ENCODE measurements around the gene ULK3.

The ULK3 gene

GRCh38 chr15:74821091-74821789 is 21.7 kb downstream of the ULK3 start:
- no peak for DNase-seq

- DNase-seq: no peak
These were observed 22.9 kb downstream of the ULK3 start for GRCh38 chr15:74820056-74820455.

GRCh38 chr15:74817370-74817737 is 25.6 kb downstream of the ULK3 start:
- peak in 1 of 2 experiments; percentile 68 for DNase-seq

GRCh38 chr15:74816624-74817369 is 26.2 kb downstream of the ULK3 start:
- peak; percentile 41 to 68 for DNase-seq

DNA sequence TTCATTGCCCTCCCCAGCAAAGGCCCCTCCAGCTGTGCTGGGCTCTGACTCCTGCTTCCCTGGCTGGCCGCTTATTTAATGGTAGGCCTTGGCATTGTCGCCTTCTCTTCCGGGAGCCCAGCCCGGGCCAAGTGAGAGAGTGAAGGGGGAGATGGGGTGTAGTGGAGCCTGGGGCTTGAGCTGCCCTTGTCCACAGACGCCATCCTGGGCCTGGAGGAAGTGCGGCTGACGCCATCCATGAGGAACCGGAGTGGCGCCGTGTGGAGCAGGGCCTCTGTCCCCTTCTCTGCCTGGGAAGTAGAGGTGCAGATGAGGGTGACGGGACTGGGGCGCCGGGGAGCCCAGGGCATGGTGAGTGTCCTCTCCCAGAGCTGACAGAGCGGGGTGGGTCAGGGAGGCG is 27.0 kb downstream of the ULK3 start:
- DNase-seq: no peak

GRCh38 chr15:74815121-74815934 is 27.6 kb downstream of the ULK3 start:
- no peak for DNase-seq

- no peak for DNase-seq
These were observed 30.4 kb downstream of the ULK3 start, which contains the start of gene LMAN1L for GRCh38 chr15:74812533-74812932. Gene LMAN1L (plus strand): TSS chr15:74812835. CDS start chr15:74812855, 20 bp downstream.

DNA sequence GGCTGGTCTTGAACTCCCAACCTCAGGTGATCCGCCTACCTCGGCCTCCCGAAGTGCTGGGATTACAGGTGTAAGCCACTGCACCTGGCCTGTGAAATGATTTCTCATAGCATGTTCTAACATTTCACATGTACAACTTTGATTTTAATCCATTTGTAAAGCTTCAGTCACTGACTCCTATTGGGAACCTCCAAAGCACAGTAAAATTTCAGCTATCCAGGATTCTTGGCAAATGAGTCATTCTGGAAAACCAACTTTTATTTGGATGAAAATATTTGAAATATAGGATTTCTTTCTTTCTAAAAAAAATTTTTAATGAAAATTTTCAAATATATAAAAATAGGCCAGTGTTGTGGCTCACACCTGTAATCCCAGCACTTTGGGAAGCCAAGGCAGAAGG is 33.0 kb downstream of the ULK3 start:
- DNase-seq: no peak

DNA sequence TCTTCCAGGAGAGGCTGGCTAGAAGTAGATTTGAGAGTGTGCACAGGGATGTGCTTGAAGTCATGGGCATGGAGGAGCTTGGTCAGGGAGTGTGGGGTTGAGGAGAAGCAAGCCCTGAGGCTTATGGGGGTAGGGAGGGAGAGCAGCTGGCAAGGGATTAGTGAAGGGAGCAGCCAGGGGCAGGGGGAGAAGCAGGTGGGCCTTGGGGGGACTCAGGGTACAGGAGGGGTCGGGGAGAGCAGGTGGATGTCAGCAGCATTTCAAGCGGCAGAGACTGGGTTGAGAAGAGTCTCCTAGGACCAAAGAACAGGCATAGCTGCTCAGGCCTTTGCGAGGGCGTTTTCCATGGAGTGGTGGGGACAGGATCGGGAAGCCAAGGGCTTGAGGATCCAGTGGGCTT is 33.7 kb downstream of the ULK3 start:
- DNase-seq: no peak

GRCh38 chr15:74808840-74809229 is 34.1 kb downstream of the ULK3 start:
- DNase-seq: no peak

DNA sequence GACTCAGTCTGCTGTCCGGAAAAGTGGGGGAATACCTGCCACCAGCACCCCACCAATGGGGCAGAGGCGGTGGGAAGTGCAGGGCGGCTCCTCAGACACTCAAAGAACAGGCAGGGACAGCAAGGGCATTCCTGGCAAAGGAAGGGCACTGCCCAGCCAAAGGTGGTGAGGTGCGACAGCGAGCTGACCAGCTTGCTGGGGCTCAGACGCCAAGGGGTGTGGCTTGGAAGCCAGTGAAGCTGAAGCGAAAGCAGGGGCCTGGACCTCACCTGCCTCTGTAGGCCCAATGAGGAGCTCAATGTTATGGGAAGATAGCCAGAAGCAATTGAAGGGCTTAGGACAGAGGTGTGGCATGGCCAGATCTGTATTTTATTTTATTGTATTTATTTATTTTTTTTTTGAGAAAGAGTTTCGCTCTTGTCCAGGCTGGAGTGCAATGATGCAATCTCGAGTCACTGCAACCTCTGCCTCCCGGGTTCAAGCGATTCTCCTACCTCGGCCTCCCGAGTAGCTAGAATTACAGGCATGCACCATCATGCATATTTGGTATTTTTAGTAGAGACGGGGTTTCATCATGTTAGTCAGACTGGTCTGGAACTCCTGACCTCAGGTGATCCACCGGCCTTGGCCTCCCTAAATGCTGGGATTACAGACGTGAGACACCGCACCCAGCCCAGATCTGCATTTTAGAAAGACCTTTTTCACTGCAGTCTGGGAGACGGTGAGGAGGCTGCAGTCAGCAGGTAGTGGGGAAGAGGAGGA is 34.7 kb downstream of the ULK3 start:
- no peak for DNase-seq

GRCh38 chr15:74807282-74807681 is 35.7 kb downstream of the ULK3 start:
- no peak for DNase-seq

DNA sequence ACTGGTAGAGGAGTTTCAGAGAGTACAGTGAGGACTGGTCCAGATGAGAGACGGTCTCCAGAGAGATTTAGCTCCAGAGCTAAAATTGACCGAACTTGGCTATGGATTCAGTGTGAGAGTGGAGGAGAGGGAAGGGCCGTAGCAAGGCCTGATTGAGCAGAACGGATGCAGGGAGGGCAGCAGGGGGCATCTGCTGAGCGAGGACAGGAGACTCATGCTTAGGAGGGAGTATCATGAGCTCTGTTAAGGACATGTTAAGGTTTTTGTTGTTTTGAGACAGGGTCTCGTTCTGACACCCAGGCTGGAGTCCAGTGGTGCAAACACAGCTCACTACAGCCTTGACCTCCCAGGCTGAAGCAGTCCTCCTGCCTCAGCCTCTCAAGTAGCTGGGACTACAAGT is 38.0 kb downstream of the ULK3 start:
- DNase-seq: no peak

DNA sequence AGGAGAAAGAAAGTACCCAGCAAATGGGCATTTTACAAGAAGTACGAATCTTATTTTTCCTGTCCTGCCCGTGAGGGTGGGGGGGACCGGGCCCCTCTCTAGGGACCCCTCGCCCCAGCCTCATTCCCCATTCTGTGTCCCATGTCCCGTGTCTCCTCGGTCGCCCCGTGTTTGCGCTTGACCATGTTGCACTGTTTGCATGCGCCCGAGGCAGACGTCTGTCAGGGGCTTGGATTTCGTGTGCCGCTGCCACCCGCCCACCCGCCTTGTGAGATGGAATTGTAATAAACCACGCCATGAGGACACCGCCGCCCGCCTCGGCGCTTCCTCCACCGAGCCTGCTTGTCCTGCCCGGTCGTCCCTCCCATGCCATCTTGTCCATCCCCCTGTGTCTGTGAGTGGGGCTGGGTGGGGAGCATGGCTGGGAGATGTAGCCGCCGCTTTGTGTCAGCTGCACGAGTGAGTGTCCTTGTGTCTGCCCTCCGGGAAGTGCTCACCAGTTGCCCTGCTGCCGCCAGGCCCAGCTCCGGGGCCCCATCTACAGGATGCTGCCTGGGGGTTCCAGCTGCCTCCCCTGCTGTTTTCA is 40.0 kb downstream of the ULK3 start:
- DNase-seq: no peak

DNA sequence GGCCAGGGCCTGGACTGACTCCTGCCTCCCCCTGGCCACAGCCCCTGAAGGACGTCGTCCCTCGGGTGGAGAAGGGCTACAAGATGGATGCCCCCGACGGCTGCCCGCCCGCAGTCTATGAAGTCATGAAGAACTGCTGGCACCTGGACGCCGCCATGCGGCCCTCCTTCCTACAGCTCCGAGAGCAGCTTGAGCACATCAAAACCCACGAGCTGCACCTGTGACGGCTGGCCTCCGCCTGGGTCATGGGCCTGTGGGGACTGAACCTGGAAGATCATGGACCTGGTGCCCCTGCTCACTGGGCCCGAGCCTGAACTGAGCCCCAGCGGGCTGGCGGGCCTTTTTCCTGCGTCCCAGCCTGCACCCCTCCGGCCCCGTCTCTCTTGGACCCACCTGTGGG is 40.7 kb downstream of the ULK3 start:
- no peak for DNase-seq

DNA sequence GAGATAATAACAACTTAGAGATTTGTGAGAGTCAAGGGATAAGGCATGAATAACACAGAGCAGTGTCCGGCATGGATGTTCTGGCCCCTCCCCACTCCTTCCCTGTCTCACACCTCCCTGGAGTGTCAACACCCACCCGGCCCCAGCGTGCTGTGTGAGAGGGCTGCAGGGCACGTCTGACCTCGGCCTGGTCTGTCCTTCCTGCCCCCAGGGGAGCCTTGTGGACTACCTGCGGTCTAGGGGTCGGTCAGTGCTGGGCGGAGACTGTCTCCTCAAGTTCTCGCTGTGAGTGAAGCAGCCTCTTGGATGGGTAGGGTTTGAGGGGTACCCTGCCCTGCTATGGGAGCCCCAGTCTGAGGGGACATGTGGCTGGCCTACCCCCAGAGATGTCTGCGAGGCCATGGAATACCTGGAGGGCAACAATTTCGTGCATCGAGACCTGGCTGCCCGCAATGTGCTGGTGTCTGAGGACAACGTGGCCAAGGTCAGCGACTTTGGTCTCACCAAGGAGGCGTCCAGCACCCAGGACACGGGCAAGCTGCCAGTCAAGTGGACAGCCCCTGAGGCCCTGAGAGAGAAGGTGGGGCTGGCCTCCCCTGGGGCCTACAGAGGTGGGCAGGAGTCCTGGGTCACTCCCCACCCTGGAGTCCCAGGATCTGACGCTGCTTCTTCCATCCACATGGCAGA is 41.5 kb downstream of the ULK3 start:
- no peak for DNase-seq

GRCh38 chr15:74800559-74801094 is 42.3 kb downstream of the ULK3 start:
- no peak for DNase-seq

- DNase-seq: peak; percentile 57 to 60
These were observed 42.9 kb downstream of the ULK3 start for GRCh38 chr15:74799856-74800558.

DNA sequence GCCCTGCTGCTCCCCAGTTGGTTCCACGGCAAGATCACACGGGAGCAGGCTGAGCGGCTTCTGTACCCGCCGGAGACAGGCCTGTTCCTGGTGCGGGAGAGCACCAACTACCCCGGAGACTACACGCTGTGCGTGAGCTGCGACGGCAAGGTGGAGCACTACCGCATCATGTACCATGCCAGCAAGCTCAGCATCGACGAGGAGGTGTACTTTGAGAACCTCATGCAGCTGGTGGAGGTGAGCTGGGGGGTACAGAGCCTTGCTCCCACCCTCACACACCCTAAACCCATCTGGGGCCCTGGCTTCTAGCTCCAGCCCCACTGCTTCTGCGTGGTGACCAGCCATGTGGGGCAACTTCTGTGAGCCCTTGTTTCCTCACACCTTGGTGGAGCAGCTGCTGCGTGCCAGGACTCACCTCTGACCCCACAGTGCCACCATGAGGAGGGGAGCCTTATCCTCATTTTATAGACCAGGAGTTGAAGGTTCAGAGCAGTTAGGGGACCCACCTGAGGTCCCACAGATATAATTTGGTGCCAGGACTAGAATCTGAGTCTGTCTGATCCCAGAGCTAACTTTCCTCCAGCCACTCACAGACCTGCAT is 43.6 kb downstream of the ULK3 start:
- no peak for DNase-seq
